Renal cortex interstitium (tissue), 11 donors: ENCODE results near the gene TMEM47. TPM values are rescaled to one million over a fixed set of nuclear protein-coding genes. Genes with fewer than 3 reads are reported as not detected.

Experiments used
- DNase-seq, 11 donors: peaks; one replicate each; pipeline ENCODE4 v3.0.0-alpha.2; 2013; ENCODE audit warnings: low read depth in 9 of 11, low spot score in 4 of 11; ENCODE audit errors: extremely low read depth in 1 of 11
- polyA plus RNA-seq, 3 donors: library from polyadenylated mRNA; unstranded; fragments of 120-200 nt; gene quantifications; one replicate each; pipeline ENCODE4 v1.2.1, GENCODE V29; 2013; ENCODE audit not compliant: insufficient read length in 3 of 3

TMEM47 gene
- polyA plus RNA-seq, 3 donors: 28.0 to 38.2 (median 32.8) TPM

DNA sequence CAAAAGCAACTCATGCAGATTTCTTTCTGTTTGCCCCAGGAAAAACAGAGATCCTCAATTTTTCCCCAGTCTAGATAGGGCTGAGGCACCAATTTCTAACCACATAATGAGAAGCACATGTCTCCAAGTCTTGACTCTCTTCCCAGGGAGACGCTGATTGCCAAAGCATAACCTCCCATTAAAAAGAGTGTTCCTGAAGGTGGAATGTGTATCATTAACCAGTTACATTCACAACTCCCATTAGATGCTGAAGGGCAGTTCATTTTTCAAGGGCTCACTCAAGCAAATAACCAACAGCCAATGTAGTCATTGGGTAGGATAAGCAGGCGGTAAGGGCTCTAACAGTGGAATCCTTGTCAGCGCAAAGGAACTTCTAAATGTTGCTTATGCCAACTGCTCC lies 27.5 kb downstream of the TMEM47 start:
- DNase-seq: peak in 2 of 11 donors; percentile 11 to 25

- DNase-seq: no peak
These were observed 32.7 kb downstream of the TMEM47 start for GRCh38 chrX:34624416-34624815.

GRCh38 chrX:34619920-34620319 lies 37.2 kb downstream of the TMEM47 start:
- DNase-seq: no peak

DNA sequence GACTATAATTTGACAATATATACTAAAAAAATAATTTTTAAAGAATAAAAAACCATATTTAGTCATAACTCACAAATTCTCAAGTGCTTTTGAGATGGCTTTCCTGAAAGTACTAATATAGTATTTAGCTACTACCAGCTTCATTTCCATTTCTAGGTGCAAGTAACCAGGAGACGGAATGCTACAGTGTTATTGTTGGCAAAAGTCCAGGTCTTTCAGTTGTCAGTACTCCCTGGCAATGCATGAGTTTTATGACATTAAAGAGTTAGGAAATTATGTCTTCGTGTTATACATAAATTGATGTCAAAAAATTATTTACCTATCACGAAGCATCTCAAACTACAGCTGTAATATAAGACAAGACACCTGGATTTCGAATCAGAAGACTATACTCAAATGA lies 45.0 kb downstream of the TMEM47 start:
- DNase-seq: peak in 2 of 11 donors; percentile 5 to 7

- no peak for DNase-seq
These were observed 58.7 kb downstream of the TMEM47 start for GRCh38 chrX:34598362-34598761.

DNA sequence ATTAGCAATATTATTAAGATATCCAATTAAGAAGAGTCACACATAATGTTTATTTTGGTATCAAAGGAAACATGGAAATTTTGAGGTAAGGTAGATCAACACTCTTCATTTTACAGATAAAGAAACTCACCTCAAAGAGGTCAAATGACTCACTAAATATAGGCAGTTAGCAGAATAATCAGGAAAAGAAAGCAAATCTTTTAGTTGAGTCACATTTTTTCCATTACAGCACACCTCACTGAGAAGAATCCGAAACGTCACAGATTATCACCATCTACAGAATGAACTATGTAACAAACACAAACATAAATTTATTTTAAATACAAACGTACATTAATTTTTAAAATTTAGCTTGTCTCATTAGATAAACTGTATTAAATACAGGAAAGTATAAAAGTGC lies 70.1 kb downstream of the TMEM47 start:
- DNase-seq: no peak

- no peak for DNase-seq
These were observed 70.7 kb downstream of the TMEM47 start for GRCh38 chrX:34586346-34586911.

DNA sequence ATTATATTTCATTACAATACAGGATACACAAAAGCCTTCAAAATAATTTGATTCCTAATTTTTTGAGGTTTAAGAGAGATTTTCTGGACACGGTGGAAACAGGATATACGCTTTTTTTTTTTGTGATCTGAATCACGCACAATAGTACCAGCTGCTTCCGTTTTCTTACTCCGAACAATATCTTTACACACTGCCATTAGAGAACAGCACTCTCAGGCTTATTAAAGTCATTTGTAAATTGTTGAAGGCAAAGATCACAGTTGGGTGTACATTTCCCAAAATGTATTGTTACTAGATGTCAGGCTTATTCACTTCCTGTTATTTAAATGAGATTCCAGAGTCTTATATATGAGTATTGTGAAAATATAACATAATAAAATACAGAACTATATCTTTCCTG lies 71.5 kb downstream of the TMEM47 start:
- DNase-seq: no peak

- DNase-seq: no peak
These were observed 72.3 kb downstream of the TMEM47 start for GRCh38 chrX:34584781-34585180.

DNA sequence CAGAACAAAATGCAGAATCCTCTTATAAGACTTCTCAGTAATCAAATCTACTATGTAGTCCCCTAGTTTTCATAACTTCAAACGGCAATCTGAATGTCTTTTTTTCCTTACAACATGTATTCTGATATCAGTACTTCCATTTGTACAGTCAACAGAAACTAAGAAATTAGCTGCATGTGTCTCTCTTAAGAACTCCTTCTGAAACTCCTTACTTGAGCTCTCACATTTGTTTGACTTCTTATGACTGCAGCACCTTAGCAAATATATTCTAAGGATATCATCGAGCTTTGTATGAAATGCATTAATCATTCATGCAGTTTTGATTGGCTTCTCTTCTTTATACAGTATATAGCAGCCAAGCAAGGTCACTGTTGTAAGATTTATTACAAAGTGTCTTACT lies 77.0 kb downstream of the TMEM47 start:
- DNase-seq: no peak

DNA sequence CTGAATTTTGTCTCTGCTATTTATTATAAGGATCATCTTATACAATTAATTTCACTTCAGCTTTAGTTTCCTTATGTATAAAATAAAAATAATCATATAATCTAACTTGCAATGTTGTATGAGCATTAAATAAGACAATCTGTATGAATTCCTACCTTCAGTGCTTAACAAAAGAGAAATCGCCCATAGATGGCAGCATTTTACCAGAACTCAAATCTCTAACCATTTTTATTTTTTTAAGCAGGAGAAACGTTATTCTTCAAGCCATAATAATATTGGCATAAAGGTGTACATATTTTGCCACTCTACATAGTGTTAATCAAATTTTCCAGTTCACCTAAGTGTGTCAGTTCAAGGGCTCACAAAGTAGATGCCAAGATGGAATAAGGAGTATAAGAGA lies 78.8 kb downstream of the TMEM47 start:
- peak; percentile 3 to 39 (median 20) for DNase-seq
